PC-3 (cell line): ENCODE measurements around the gene CD244. TPM values are rescaled to one million over a fixed set of nuclear protein-coding genes. Genes with fewer than 3 reads are reported as not detected.

ENCODE experiments used
- ATAC-seq: fragments of 200-7000 bp; cut with Tn5 transposase; 2 replicates; pipeline ENCODE4 v1.9.1; 2020; ENCODE audit warnings: mild to moderate bottlenecking, moderate library complexity
- BruUV-seq: library from RNA; stranded (reverse); fragments of 400-500 nt; replicated peaks from 2 replicates; lab custom pipeline; 2021; lab: Mats Ljungman, UMichigan
- CTCF ChIA-PET: fragments of 300-600 bp; sonication (Branson Sonifier 250); formaldehyde crosslinking; loops from one replicate; lab custom pipeline; 2022; ENCODE audit warnings: antibody characterized with exemption; lab: Charles Lee
- POLR2A ChIA-PET: fragments of 300-600 bp; sonication (Branson Sonifier 250); formaldehyde crosslinking; loops from one replicate; lab custom pipeline; 2022; ENCODE audit warnings: antibody characterized with exemption; ENCODE audit not compliant: unreplicated experiment; lab: Charles Lee
- DNase-seq: peaks from one replicate; pipeline ENCODE4 v3.0.0-alpha.2; 2015
- H2AFZ ChIP-seq: fragments of 300-600 bp; sonication (generic); 2 replicates; pipeline ENCODE4 v1.6.0; 2016; ENCODE audit warnings: antibody characterized with exemption, low read length
- H3F3A ChIP-seq: fragments of 300-600 bp; sonication (generic); one replicate; pipeline ENCODE4 v1.6.0; 2017; ENCODE audit warnings: antibody characterized with exemption, low read length, control low read depth, mild to moderate bottlenecking; ENCODE audit not compliant: unreplicated experiment
- H3K27ac ChIP-seq: fragments of 300-600 bp; sonication (generic); 2 replicates; pipeline ENCODE4 v1.5.1; 2016; ENCODE audit warnings: mild to moderate bottlenecking, low read length
- H3K27me3 ChIP-seq: fragments of 300-600 bp; sonication (generic); 2 replicates; pipeline ENCODE4 v1.6.1; 2016; ENCODE audit warnings: low read length, mixed read lengths
- H3K36me3 ChIP-seq: fragments of 300-600 bp; sonication (generic); 2 replicates; pipeline ENCODE4 v1.6.1; 2016; ENCODE audit warnings: low read depth, mixed run types, low read length, mixed read lengths
- H3K4me1 ChIP-seq: fragments of 300-600 bp; sonication (generic); 2 replicates; pipeline ENCODE4 v1.5.1; 2016; ENCODE audit warnings: low read length; ENCODE audit not compliant: insufficient read depth
- H3K4me2 ChIP-seq: fragments of 300-600 bp; sonication (generic); 2 replicates; pipeline ENCODE4 v1.6.0; 2016; ENCODE audit warnings: low read length
- H3K4me3 ChIP-seq: fragments of 300-600 bp; sonication (generic); 2 replicates; pipeline ENCODE4 v1.5.1; 2016; ENCODE audit warnings: mild to moderate bottlenecking, low read length, mixed read lengths
- H3K79me2 ChIP-seq: fragments of 300-600 bp; sonication (generic); 2 replicates; pipeline ENCODE4 v1.6.1; 2017; ENCODE audit warnings: low read length, mixed read lengths
- H3K9ac ChIP-seq: fragments of 300-600 bp; sonication (generic); 2 replicates; pipeline ENCODE4 v1.6.0; 2016; ENCODE audit warnings: mild to moderate bottlenecking, low read length
- H3K9me2 ChIP-seq: fragments of 300-600 bp; sonication (generic); replicated peaks from 2 replicates; pipeline ENCODE4 v1.6.1; 2016; ENCODE audit warnings: mixed run types, low read length, mixed read lengths
- H3K9me3 ChIP-seq: fragments of 300-600 bp; sonication (generic); 2 replicates; pipeline ENCODE4 v1.6.1; 2016; ENCODE audit warnings: low read length, mixed read lengths
- H4K20me1 ChIP-seq: fragments of 300-600 bp; sonication (generic); 2 replicates; pipeline ENCODE4 v1.6.1; 2016; ENCODE audit warnings: low read length, mixed read lengths
- EZH2 ChIP-seq: fragments of 300-600 bp; sonication (generic); IDR thresholded peaks from one replicate; pipeline ENCODE4 v1.6.1; 2017; ENCODE audit warnings: antibody characterized with exemption, mild to moderate bottlenecking, low read length; ENCODE audit not compliant: unreplicated experiment
- EZH2phosphoT487 ChIP-seq: fragments of 300-600 bp; sonication (generic); IDR thresholded peaks from 2 replicates; pipeline ENCODE4 v1.6.1; 2018; ENCODE audit warnings: mild to moderate bottlenecking, antibody characterized with exemption, low read length, borderline replicate concordance
- intact Hi-C: fragments of 100-400 bp; cut with micrococcal nuclease; formaldehyde crosslinking; loops from 2 replicates; pipeline ENCODE4 v1.9.0; 2023
- total RNA-seq: library from RNA; depleted of rRNA; stranded (reverse); fragments of >200 nt; gene quantifications from 2 replicates; pipeline ENCODE4 v1.2.3, GENCODE V29; 2014
- TF ChIP-seq, protein P1 (sequence below): fragments of 300-600 bp; sonication (generic); conservative IDR thresholded peaks from 2 replicates; pipeline ENCODE4 v1.5.1; 2017; ENCODE audit warnings: antibody characterized with exemption, low read depth, mild to moderate bottlenecking, low read length

Gene CD244
- total RNA-seq, 1 experiment from 2014 or later = not detected

DNA sequence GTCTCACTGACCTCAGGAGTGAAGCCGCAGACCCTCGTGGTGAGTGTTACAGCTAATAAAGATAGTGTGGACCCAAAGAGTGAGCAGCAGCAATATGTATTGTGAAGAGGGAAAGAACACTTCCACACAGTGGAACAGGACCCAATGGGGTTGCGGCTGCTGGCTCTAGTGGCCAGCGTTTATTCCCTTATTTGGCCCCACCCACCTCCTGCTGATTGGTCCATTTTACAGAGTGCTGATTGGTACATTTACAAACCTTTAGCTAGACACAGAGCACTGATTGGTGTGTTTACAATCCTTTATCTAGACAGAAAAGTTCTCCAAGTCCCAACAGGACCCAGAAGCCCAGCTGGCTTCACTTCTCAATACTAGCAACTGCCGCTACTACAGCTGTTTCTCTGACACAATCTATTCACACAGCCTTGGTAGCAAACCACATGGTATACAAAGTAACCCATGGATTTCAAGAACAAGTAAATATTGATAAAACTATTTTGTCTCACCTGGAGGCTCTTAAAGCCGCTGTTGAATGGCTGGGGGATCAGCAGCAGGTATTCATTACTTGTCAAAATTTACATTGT is 47.6 kb upstream of the CD244 start:
- CTCF ChIA-PET = no interaction called here
- no peak for TF ChIP-seq EZH2phosphoT487
- TF ChIP-seq, protein P1, sequence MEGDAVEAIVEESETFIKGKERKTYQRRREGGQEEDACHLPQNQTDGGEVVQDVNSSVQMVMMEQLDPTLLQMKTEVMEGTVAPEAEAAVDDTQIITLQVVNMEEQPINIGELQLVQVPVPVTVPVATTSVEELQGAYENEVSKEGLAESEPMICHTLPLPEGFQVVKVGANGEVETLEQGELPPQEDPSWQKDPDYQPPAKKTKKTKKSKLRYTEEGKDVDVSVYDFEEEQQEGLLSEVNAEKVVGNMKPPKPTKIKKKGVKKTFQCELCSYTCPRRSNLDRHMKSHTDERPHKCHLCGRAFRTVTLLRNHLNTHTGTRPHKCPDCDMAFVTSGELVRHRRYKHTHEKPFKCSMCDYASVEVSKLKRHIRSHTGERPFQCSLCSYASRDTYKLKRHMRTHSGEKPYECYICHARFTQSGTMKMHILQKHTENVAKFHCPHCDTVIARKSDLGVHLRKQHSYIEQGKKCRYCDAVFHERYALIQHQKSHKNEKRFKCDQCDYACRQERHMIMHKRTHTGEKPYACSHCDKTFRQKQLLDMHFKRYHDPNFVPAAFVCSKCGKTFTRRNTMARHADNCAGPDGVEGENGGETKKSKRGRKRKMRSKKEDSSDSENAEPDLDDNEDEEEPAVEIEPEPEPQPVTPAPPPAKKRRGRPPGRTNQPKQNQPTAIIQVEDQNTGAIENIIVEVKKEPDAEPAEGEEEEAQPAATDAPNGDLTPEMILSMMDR = no peak
- no peak for TF ChIP-seq EZH2
- no peak for ATAC-seq

DNA sequence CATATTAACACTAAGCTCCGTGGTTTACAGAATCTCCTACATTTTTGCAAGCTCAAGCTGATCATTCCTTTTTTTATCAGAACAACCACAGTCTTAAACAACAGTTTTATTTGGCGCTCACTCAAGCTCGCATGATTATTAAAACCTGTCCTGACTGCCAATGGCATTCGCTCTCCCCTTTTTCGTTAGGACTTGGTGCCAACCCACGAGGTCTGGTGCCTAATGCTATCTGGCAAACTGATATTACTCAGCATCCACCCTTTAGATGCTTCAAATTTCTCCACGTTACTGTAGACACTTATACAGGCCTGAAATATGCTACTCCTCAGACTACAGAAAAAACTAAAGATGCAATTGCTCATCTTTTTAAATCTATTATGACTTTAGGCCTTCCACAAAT is 45.3 kb upstream of the CD244 start:
- Histone ChIP-seq H3K9me3 (no peaks in the 10 kb centered on the region), H3K27ac (no peak overlapping the region), H4K20me1 (no peaks in the 10 kb centered on the region), H3K4me1 (no peaks in the 10 kb centered on the region), H3K9ac (no peak overlapping the region), H3K36me3 (no peaks in the 10 kb centered on the region), H2AFZ (no peak overlapping the region), H3F3A (no peaks in the 10 kb centered on the region), H3K79me2 (no peaks in the 10 kb centered on the region), H3K9me2 (no peaks in the 10 kb centered on the region), H3K4me2 (no peak overlapping the region), H3K27me3 (peaks cover 6% of the 10 kb centered on the region; the same call in 1 of the 2 replicates), H3K4me3 (no peak overlapping the region)
- no peak for ATAC-seq
- ChIA-PET CTCF (no interaction called here), POLR2A (no interaction called here)
- BruUV-seq = no TSS peak
- intact Hi-C loops = no loop called here
- no peak for DNase-seq
- TF ChIP-seq EZH2phosphoT487 (no peak), EZH2 (no peak)
- TF ChIP-seq, protein P1 = no peak

More for the DNA sequence above, 47.6 kb upstream of the CD244 start:
- no peaks in the 10 kb centered on the region for H3K9me3 ChIP-seq
- H3K27ac ChIP-seq = no peak overlapping the region
- no peaks in the 10 kb centered on the region for H4K20me1 ChIP-seq
- intact Hi-C loops = no loop called here
- no peaks in the 10 kb centered on the region for H3K27me3 ChIP-seq
- no peak overlapping the region for H3K4me2 ChIP-seq
- H3K4me3 ChIP-seq = no peak overlapping the region
- H3F3A ChIP-seq = no peaks in the 10 kb centered on the region
- H3K4me1 ChIP-seq = no peaks in the 10 kb centered on the region
- no peak overlapping the region for H3K9ac ChIP-seq
- POLR2A ChIA-PET = no interaction called here
- no TSS peak for BruUV-seq
- no peak overlapping the region for H2AFZ ChIP-seq
- no peak for DNase-seq
- H3K79me2 ChIP-seq = no peaks in the 10 kb centered on the region
- H3K9me2 ChIP-seq = no peaks in the 10 kb centered on the region
- H3K36me3 ChIP-seq = no peaks in the 10 kb centered on the region

DNA sequence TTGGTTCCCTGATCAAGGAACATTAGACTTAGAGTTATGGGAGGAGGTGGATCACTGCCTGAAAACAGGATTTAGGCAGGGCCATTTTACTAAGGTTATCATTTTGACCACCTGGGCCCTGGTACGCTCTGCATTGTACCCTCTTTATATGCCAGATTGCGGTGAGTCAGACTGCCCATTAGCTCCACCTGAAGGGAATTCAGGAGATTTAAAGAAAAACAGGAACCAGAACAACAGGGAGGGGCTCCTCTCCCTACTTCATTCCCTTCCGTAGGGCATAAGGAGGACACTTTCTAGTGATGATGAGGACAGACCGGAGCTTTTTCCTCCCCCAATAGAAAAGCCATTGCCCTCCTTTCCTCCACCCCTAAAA is 42.9 kb upstream of the CD244 start:
- no peaks in the 10 kb centered on the region for H3K79me2 ChIP-seq
- no peaks in the 10 kb centered on the region for H3K9me3 ChIP-seq
- ChIA-PET CTCF (no interaction called here), POLR2A (no interaction called here)
- no peak for TF ChIP-seq EZH2
- TF ChIP-seq EZH2phosphoT487 = no peak
- TF ChIP-seq, protein P1 = no peak
- no peaks in the 10 kb centered on the region for H3K36me3 ChIP-seq
- H3K27me3 ChIP-seq = peaks cover 17% of the 10 kb centered on the region
- no peak overlapping the region for H3K4me3 ChIP-seq
- DNase-seq (no peak), ATAC-seq (0 out of 2 replicates have a peak, but pooled peaks have one; percentile 27)
- intact Hi-C loops = no loop called here
- no peaks in the 10 kb centered on the region for H3K9me2 ChIP-seq
- H3K4me2 ChIP-seq = no peak overlapping the region
- H4K20me1 ChIP-seq = no peaks in the 10 kb centered on the region
- H3F3A ChIP-seq = no peaks in the 10 kb centered on the region
- no peak overlapping the region for H3K27ac ChIP-seq
- H2AFZ ChIP-seq = no peak overlapping the region
- H3K4me1 ChIP-seq = no peaks in the 10 kb centered on the region
- BruUV-seq = no TSS peak
- H3K9ac ChIP-seq = no peak overlapping the region
